H1 (cell line): Measurements from ENCODE around the gene PGM2. TPM values are rescaled to one million over a fixed set of nuclear protein-coding genes. Genes with fewer than 3 reads are reported as not detected.

Source experiments
- CTCF ChIA-PET: fragments of 300-600 bp; sonication (Branson Sonifier 250); formaldehyde crosslinking; loops from one replicate; lab custom pipeline; 2021; ENCODE audit not compliant: partially characterized antibody; lab: Charles Lee
- POLR2A ChIA-PET: fragments of 300-600 bp; sonication (Branson Sonifier 250); formaldehyde crosslinking; loops from one replicate; lab custom pipeline; 2021; ENCODE audit warnings: inconsistent platforms; ENCODE audit not compliant: partially characterized antibody; lab: Charles Lee
- DNase-seq, 2 experiments: peaks; one replicate each; pipeline versions ENCODE4 v3.0.0 to v3.0.0-alpha.2; 2010 to 2022; ENCODE audit warnings: low spot score in 2 of 2, low read depth in 1 of 2, mixed read lengths in 1 of 2
- FAIRE-seq: peaks from 2 replicates; lab custom pipeline; 2011; peaks lifted over from hg19 to GRCh38; lab: Jason Lieb, UNC
- H2AFZ ChIP-seq: 2 replicates; pipeline ENCODE4 v1.8.1; 2012; ENCODE audit warnings: low read length, inconsistent platforms
- H2AK5ac ChIP-seq: 2 replicates; pipeline ENCODE4 v1.6.1; 2013; ENCODE audit warnings: low read depth, low read length
- H2BK120ac ChIP-seq: replicated peaks from 2 replicates; pipeline ENCODE3; 2013; ENCODE audit warnings: low read depth, low read length, inconsistent platforms
- H2BK12ac ChIP-seq: 2 replicates; pipeline ENCODE4 v1.6.1; 2013; ENCODE audit warnings: low read depth, low read length
- H2BK15ac ChIP-seq: 2 replicates; pipeline ENCODE4 v1.6.1; 2013; ENCODE audit warnings: low read length
- H2BK20ac ChIP-seq: 2 replicates; pipeline ENCODE4 v1.6.1; 2013; ENCODE audit warnings: low read length
- H2BK5ac ChIP-seq: 2 replicates; pipeline ENCODE4 v1.6.1; 2013; ENCODE audit warnings: low read depth, low read length
- H3K14ac ChIP-seq: 2 replicates; pipeline ENCODE4 v1.6.1; 2013; ENCODE audit warnings: inconsistent platforms; ENCODE audit not compliant: insufficient read length
- H3K18ac ChIP-seq: 2 replicates; pipeline ENCODE4 v1.6.1; 2013; ENCODE audit warnings: low read length; ENCODE audit errors: extremely low read depth
- H3K23ac ChIP-seq: 2 replicates; pipeline ENCODE4 v1.6.1; 2013; ENCODE audit warnings: inconsistent platforms; ENCODE audit not compliant: insufficient read length
- H3K23me2 ChIP-seq: 2 replicates; pipeline ENCODE4 v1.6.1; 2013; ENCODE audit warnings: low read depth, low read length
- H3K27ac ChIP-seq: 2 replicates; pipeline ENCODE4 v1.6.1; 2011; ENCODE audit warnings: low read depth, low read length, inconsistent platforms
- H3K27me3 ChIP-seq, 4 experiments: replicated peaks in 1 of 4; 1 replicate in 1 of 4; 2 replicates in 3 of 4; pipeline versions ENCODE4 v1.6.1 to v1.8.1; 2011 to 2013; ENCODE audit warnings: low read length in 3 of 4, mild to moderate bottlenecking in 3 of 4, inconsistent platforms in 2 of 4, mixed read lengths in 2 of 4, moderate library complexity in 1 of 4; ENCODE audit not compliant: control insufficient read depth in 3 of 4, insufficient read depth in 3 of 4; ENCODE audit errors: extremely low read depth in 1 of 4
- H3K36me3 ChIP-seq, 4 experiments: 2 replicates each; pipeline versions ENCODE4 v1.6.1 to v1.8.1; 2011 to 2013; ENCODE audit warnings: mild to moderate bottlenecking in 4 of 4, low read length in 3 of 4, moderate library complexity in 2 of 4, control low read depth in 1 of 4, inconsistent platforms in 1 of 4; ENCODE audit not compliant: insufficient read depth in 4 of 4, control insufficient read depth in 2 of 4
- H3K4ac ChIP-seq: replicated peaks from 2 replicates; pipeline ENCODE3; 2013; ENCODE audit warnings: low read length, low read depth, mixed read lengths, inconsistent platforms; ENCODE audit not compliant: insufficient read length
- H3K4me1 ChIP-seq, 4 experiments: replicated peaks in 1 of 4; 1 replicate in 1 of 4; 2 replicates in 3 of 4; pipeline versions ENCODE4 v1.6.1 to v1.8.1; 2011 to 2013; ENCODE audit warnings: low read length in 3 of 4, inconsistent platforms in 2 of 4, mixed read lengths in 1 of 4; ENCODE audit not compliant: insufficient read depth in 4 of 4, control insufficient read depth in 3 of 4
- H3K4me2 ChIP-seq, 2 experiments: 2 replicates each; pipeline versions ENCODE4 v1.6.1 to v1.8.1; 2011 to 2013; ENCODE audit warnings: low read depth in 2 of 2, low read length in 2 of 2, control low read depth in 1 of 2, inconsistent platforms in 1 of 2, mild to moderate bottlenecking in 1 of 2; ENCODE audit not compliant: insufficient read depth in 1 of 2
- H3K4me3 ChIP-seq, 4 experiments: fragments of 200-600, 300-600 bp in 1 of 4; sonication (generic), shearing (Covaris generic), sonication (Bioruptor Twin) in 1 of 4; 2 replicates each; pipeline versions ENCODE4 v1.5.1 to v1.8.1; 2011 to 2016; ENCODE audit warnings: low read length in 4 of 4, low read depth in 3 of 4, control low read depth in 2 of 4, inconsistent platforms in 2 of 4, mild to moderate bottlenecking in 2 of 4, mixed read lengths in 1 of 4, moderate library complexity in 1 of 4; ENCODE audit not compliant: insufficient read depth in 2 of 4; ENCODE audit errors: extremely low read depth in 1 of 4
- H3K56ac ChIP-seq: replicated peaks from 2 replicates; pipeline ENCODE3; 2013; ENCODE audit warnings: low read depth, mild to moderate bottlenecking, mixed read lengths, low read length, inconsistent platforms; ENCODE audit not compliant: insufficient read length
- H3K79me1 ChIP-seq: 2 replicates; pipeline ENCODE4 v1.6.1; 2013; ENCODE audit warnings: low read depth, low read length, control low read depth
- H3K79me2 ChIP-seq, 2 experiments: 2 replicates each; pipeline versions ENCODE4 v1.6.1 to v1.8.1; 2012 to 2013; ENCODE audit warnings: low read length in 2 of 2, mild to moderate bottlenecking in 2 of 2, inconsistent platforms in 1 of 2; ENCODE audit not compliant: insufficient read depth in 2 of 2, control insufficient read depth in 1 of 2
- H3K9ac ChIP-seq, 4 experiments: replicated peaks in 1 of 4; 1 replicate in 1 of 4; 2 replicates in 3 of 4; pipeline versions ENCODE4 v1.6.1 to v1.8.1; 2011 to 2013; ENCODE audit warnings: low read depth in 3 of 4, low read length in 3 of 4, control low read depth in 2 of 4, mild to moderate bottlenecking in 2 of 4, moderate library complexity in 2 of 4, inconsistent platforms in 1 of 4; ENCODE audit errors: extremely low read depth in 1 of 4
- H3K9me3 ChIP-seq, 2 experiments: 2 replicates each; pipeline versions ENCODE4 v1.6.1 to v1.8.1; 2012 to 2013; ENCODE audit warnings: mild to moderate bottlenecking in 2 of 2, moderate library complexity in 2 of 2, control low read depth in 1 of 2, inconsistent platforms in 1 of 2, low read depth in 1 of 2, low read length in 1 of 2, mixed read lengths in 1 of 2; ENCODE audit not compliant: insufficient read depth in 2 of 2
- H4K20me1 ChIP-seq, 2 experiments: replicated peaks in 1 of 2; 2 replicates each; pipeline versions ENCODE3 to v1.8.1; 2011 to 2013; ENCODE audit warnings: inconsistent platforms in 2 of 2, low read length in 2 of 2, mild to moderate bottlenecking in 1 of 2; ENCODE audit not compliant: insufficient read depth in 2 of 2, control insufficient read depth in 1 of 2
- H4K5ac ChIP-seq: 2 replicates; pipeline ENCODE4 v1.6.1; 2013; ENCODE audit warnings: low read length, low read depth, mixed read lengths, inconsistent platforms; ENCODE audit not compliant: insufficient read length
- H4K8ac ChIP-seq: 2 replicates; pipeline ENCODE4 v1.8.0; 2013; ENCODE audit warnings: mild to moderate bottlenecking, moderate library complexity, low read length, inconsistent platforms; ENCODE audit not compliant: insufficient read depth; ENCODE audit errors: extremely low read depth
- H4K91ac ChIP-seq: replicated peaks from 2 replicates; pipeline ENCODE3; 2013; ENCODE audit warnings: low read length, mixed read lengths, inconsistent platforms; ENCODE audit not compliant: insufficient read length
- HDAC6 ChIP-seq: IDR thresholded peaks from one replicate; pipeline ENCODE4 v1.7.1; 2012; ENCODE audit warnings: low read depth, mild to moderate bottlenecking, inconsistent platforms, low read length, moderate library complexity
- SP1 ChIP-seq: IDR thresholded peaks from 2 replicates; pipeline ENCODE4 v1.6.1; 2011; ENCODE audit warnings: low read depth, low read length
- WGBS, 2 experiments: shearing (Covaris generic) in 1 of 2; methylation state at CpG; one replicate each; pipeline versions ENCODE4 v1.1.6 to v1.1.7; 2013 to 2015; ENCODE audit warnings: low lambda C conversion rate in 2 of 2, mixed read lengths in 2 of 2, inconsistent platforms in 1 of 2, low coverage in 1 of 2, missing lambda C conversion rate in 1 of 2; ENCODE audit not compliant: insufficient replicate concordance in 2 of 2, insufficient coverage in 1 of 2, insufficient read length in 1 of 2; ENCODE audit errors: extremely low coverage in 1 of 2, missing lambda C conversion rate in 1 of 2; 5-methylcytosine and 5-hydroxymethylcytosine counted together
- polyA plus RNA-seq, 7 experiments: library from polyadenylated mRNA; depleted of rRNA in 3 of 7; stranded (reverse) in 5 of 7; unstranded in 2 of 7; fragments of >200 nt in 5 of 7; fragments of 200-250 nt in 2 of 7; gene quantifications; 1 replicate in 5 of 7; 2 replicates in 1 of 7; 4 replicates in 1 of 7; pipeline versions ENCODE4 v1.2.1 to v1.2.3, GENCODE V29; 2011 to 2013; ENCODE audit warnings: missing spikeins in 2 of 7, mixed read lengths in 2 of 7
- total RNA-seq: library from RNA; stranded (reverse); fragmentation: NEBNext Ultra II Directional; extraction: Animal tissue kit (Norgen Biotek cat#: 25700); gene quantifications from 2 replicates; pipeline ENCODE4 v1.2.1, GENCODE V29; 2021

PGM2 gene
- total and polyA plus RNA-seq, 2 of the 8 experiments (the other 6 are each of a cell fraction or from before 2014, with no cell fraction given), result 7.7 to 38.0 TPM

DNA sequence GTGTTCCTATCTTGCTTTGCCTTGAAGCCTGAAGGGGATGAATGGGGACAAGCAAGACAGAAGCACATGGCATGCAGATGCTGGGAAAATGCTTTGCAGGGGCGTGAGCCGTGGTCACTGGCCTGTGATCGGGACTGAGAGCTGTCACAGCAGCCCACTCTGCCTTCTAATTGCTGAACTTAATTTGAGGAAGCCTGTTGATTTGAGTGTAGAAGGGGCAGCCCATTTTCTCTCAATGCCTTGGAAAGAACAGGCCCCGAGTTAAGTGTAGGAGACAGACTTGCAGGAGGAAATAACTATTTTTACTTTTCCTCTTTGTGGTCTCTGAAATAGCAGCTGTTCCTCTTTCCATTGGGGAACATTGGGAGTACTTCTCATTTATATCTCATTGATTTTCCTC is 38.3 kb downstream of the PGM2 start:
- H3K27me3 ChIP-seq, result no peaks in the 10 kb centered on the region
- H3K4ac ChIP-seq, result no peak overlapping the region
- H4K20me1 ChIP-seq, result no peaks in the 10 kb centered on the region
- no peak overlapping the region for H4K5ac ChIP-seq
- H3K9me3 ChIP-seq, result no peaks in the 10 kb centered on the region
- no peak overlapping the region for H2AFZ ChIP-seq
- H3K23me2 ChIP-seq, result no peaks in the 10 kb centered on the region
- H3K79me2 ChIP-seq, result no peaks in the 10 kb centered on the region
- H3K9ac ChIP-seq, result no peak overlapping the region
- DNase-seq (no peak), FAIRE-seq (no peak)
- H3K18ac ChIP-seq, result no peak overlapping the region
- H3K27ac ChIP-seq, result no peak overlapping the region
- H2BK5ac ChIP-seq, result no peak overlapping the region
- H3K23ac ChIP-seq, result no peak overlapping the region
- 92% methylated on average over 4 of the region's 4 CpGs; no CpG with 5 or more reads in 1 of the 2 experiments for WGBS, 2 experiments
- H2BK20ac ChIP-seq, result no peak overlapping the region
- H2AK5ac ChIP-seq, result no peak overlapping the region
- no peak overlapping the region for H3K4me3 ChIP-seq
- ChIA-PET POLR2A (interaction anchor here (0.6 kb wide), 1 partner anchor 1748 kb away, joined by 3 read pairs; no protein-coding TSS in a partner anchor), CTCF (interaction anchor here (0.7 kb wide), 1 partner anchor 10 kb away, joined by 3 read pairs; no protein-coding TSS in a partner anchor)
- H3K79me1 ChIP-seq, result no peaks in the 10 kb centered on the region
- H2BK12ac ChIP-seq, result no peak overlapping the region
- H4K8ac ChIP-seq, result no peak overlapping the region
- H3K4me1 ChIP-seq, result no peaks in the 10 kb centered on the region
- no peak overlapping the region for H2BK15ac ChIP-seq
- H3K36me3 ChIP-seq, result peaks cover 0 to 5% (median 0%) of the 10 kb centered on the region in 4 experiments; a peak in 2 of 8 replicates
- H2BK120ac ChIP-seq, result no peak overlapping the region
- H3K56ac ChIP-seq, result no peak overlapping the region
- no peak overlapping the region for H4K91ac ChIP-seq
- H3K4me2 ChIP-seq, result no peak overlapping the region
- H3K14ac ChIP-seq, result no peak overlapping the region
- TF ChIP-seq SP1 (no peak), HDAC6 (no peak)
